ENCODE data around the gene TMEM218. TPM values are rescaled to one million over a fixed set of nuclear protein-coding genes. Genes with fewer than 3 reads are reported as not detected.

TMEM218 gene
- total RNA-seq, 2 donors from 2014 or later = 17.9 to 18.2 TPM

- Mint-ChIP-seq H3K9me3 (no peaks in the 10 kb centered on the region), H3K4me1 (peaks cover 25% of the 10 kb centered on the region), H3K36me3 (ENCODE audit: low read depth) (no peaks in the 10 kb centered on the region), H3K27me3 (ENCODE audit: insufficient read depth) (peaks cover 13% of the 10 kb centered on the region), H3K4me3 (no peak overlapping the region), H3K27ac (no peak overlapping the region)
- Histone ChIP-seq H3K27me3 (ENCODE audit: control insufficient read depth, insufficient read depth, low read length, poor library complexity, severe bottlenecking) (no peaks in the 10 kb centered on the region), H3K4me3 (ENCODE audit: low read length) (no peak overlapping the region), H3K9me3 (ENCODE audit: control insufficient read depth, low read length) (no peaks in the 10 kb centered on the region), H3K27ac (ENCODE audit: low read depth, low read length) (no peak overlapping the region), H3K4me1 (ENCODE audit: control insufficient read depth, insufficient read depth, low read length) (peaks cover 8% of the 10 kb centered on the region), H3K9ac (ENCODE audit: extremely low read depth, low read length, poor library complexity, severe bottlenecking) (no peak overlapping the region), H3K36me3 (ENCODE audit: control insufficient read depth, insufficient read depth, low read length) (no peaks in the 10 kb centered on the region)
- peak; percentile 51 for DNase-seq
- WGBS, 2 experiments (ENCODE audit: insufficient coverage in 1 of 2, insufficient read length in 1 of 2) = 82 to 86% methylated on average over 5 to 11 of the region's 11 CpGs
- TF ChIP-seq CTCF (conservative IDR thresholded peaks at IDR 0.05) = peak; percentile 49
Observed at GRCh38 chr11:125075900-125076317, 35.5 kb downstream of the TMEM218 start.

- Histone ChIP-seq H3K27ac (ENCODE audit: low read depth, low read length) (no peak overlapping the region), H3K4me1 (ENCODE audit: control insufficient read depth, insufficient read depth, low read length) (peaks cover 8% of the 10 kb centered on the region), H3K36me3 (ENCODE audit: control insufficient read depth, insufficient read depth, low read length) (no peaks in the 10 kb centered on the region), H3K27me3 (ENCODE audit: control insufficient read depth, insufficient read depth, low read length, poor library complexity, severe bottlenecking) (no peaks in the 10 kb centered on the region), H3K9ac (ENCODE audit: extremely low read depth, low read length, poor library complexity, severe bottlenecking) (no peak overlapping the region), H3K4me3 (ENCODE audit: low read length) (no peak overlapping the region), H3K9me3 (ENCODE audit: control insufficient read depth, low read length) (no peaks in the 10 kb centered on the region)
- no peaks in the 10 kb centered on the region for H3K36me3 Mint-ChIP-seq (ENCODE audit: low read depth)
- no peak for DNase-seq
- whole genome bisulfite sequencing, 2 experiments (ENCODE audit: insufficient coverage in 1 of 2, insufficient read length in 1 of 2) = 96 to 98% methylated on average over 5 to 7 of the region's 7 CpGs
- peaks cover 13% of the 10 kb centered on the region for H3K27me3 Mint-ChIP-seq (ENCODE audit: insufficient read depth)
- H3K27ac Mint-ChIP-seq = no peak overlapping the region
- H3K9me3 Mint-ChIP-seq = no peaks in the 10 kb centered on the region
- no peak for TF ChIP-seq CTCF (conservative IDR thresholded peaks at IDR 0.05)
- no peak overlapping the region for H3K4me3 Mint-ChIP-seq
- H3K4me1 Mint-ChIP-seq = peaks cover 27% of the 10 kb centered on the region
Observed at GRCh38 chr11:125075242-125075625, 36.2 kb downstream of the TMEM218 start.

- Mint-ChIP-seq H3K9me3 (no peaks in the 10 kb centered on the region), H3K27ac (no peak overlapping the region), H3K4me3 (no peak overlapping the region), H3K4me1 (peaks cover 27% of the 10 kb centered on the region), H3K36me3 (ENCODE audit: low read depth) (no peaks in the 10 kb centered on the region), H3K27me3 (ENCODE audit: insufficient read depth) (peaks cover 15% of the 10 kb centered on the region)
- H3K9ac ChIP-seq (ENCODE audit: extremely low read depth, low read length, poor library complexity, severe bottlenecking) = no peak overlapping the region
- no peak for DNase-seq
- no peak overlapping the region for H3K27ac ChIP-seq (ENCODE audit: low read depth, low read length)
- no peak for TF ChIP-seq CTCF (conservative IDR thresholded peaks at IDR 0.05)
- 88 to 97% methylated on average over 8 to 11 of the region's 11 CpGs for WGBS, 2 experiments (ENCODE audit: insufficient coverage in 1 of 2, insufficient read length in 1 of 2)
- H3K27me3 ChIP-seq (ENCODE audit: control insufficient read depth, insufficient read depth, low read length, poor library complexity, severe bottlenecking) = no peaks in the 10 kb centered on the region
- H3K36me3 ChIP-seq (ENCODE audit: control insufficient read depth, insufficient read depth, low read length) = no peaks in the 10 kb centered on the region
- H3K9me3 ChIP-seq (ENCODE audit: control insufficient read depth, low read length) = no peaks in the 10 kb centered on the region
- H3K4me1 ChIP-seq (ENCODE audit: control insufficient read depth, insufficient read depth, low read length) = peaks cover 8% of the 10 kb centered on the region
- H3K4me3 ChIP-seq (ENCODE audit: low read length) = no peak overlapping the region
Observed at GRCh38 chr11:125074511-125075241, 36.8 kb downstream of the TMEM218 start.

All from endodermal cell (in vitro differentiated cells).